PC-3 (cell line): ENCODE data around the gene GRK6. TPM values are rescaled to one million over a fixed set of nuclear protein-coding genes. Genes with fewer than 3 reads are reported as not detected.
"Not testable (repeated sequence)": the region's sequence is repeated elsewhere in the genome, so short reads cannot be mapped to it uniquely, and the experiment has no call there.

Experiments
- ATAC-seq: fragments of 200-7000 bp; cut with Tn5 transposase; 2 replicates; pipeline ENCODE4 v1.9.1; 2020; ENCODE audit warnings: mild to moderate bottlenecking, moderate library complexity
- BruUV-seq: library from RNA; stranded (reverse); fragments of 400-500 nt; replicated peaks from 2 replicates; lab custom pipeline; 2021; lab: Mats Ljungman, UMichigan
- CTCF ChIA-PET: fragments of 300-600 bp; sonication (Branson Sonifier 250); formaldehyde crosslinking; loops from one replicate; lab custom pipeline; 2022; ENCODE audit warnings: antibody characterized with exemption; lab: Charles Lee
- POLR2A ChIA-PET: fragments of 300-600 bp; sonication (Branson Sonifier 250); formaldehyde crosslinking; loops from one replicate; lab custom pipeline; 2022; ENCODE audit warnings: antibody characterized with exemption; ENCODE audit not compliant: unreplicated experiment; lab: Charles Lee
- DNase-seq: peaks from one replicate; pipeline ENCODE4 v3.0.0-alpha.2; 2015
- H2AFZ ChIP-seq: fragments of 300-600 bp; sonication (generic); 2 replicates; pipeline ENCODE4 v1.6.0; 2016; ENCODE audit warnings: antibody characterized with exemption, low read length
- H3F3A ChIP-seq: fragments of 300-600 bp; sonication (generic); one replicate; pipeline ENCODE4 v1.6.0; 2017; ENCODE audit warnings: antibody characterized with exemption, low read length, control low read depth, mild to moderate bottlenecking; ENCODE audit not compliant: unreplicated experiment
- H3K27ac ChIP-seq: fragments of 300-600 bp; sonication (generic); 2 replicates; pipeline ENCODE4 v1.5.1; 2016; ENCODE audit warnings: mild to moderate bottlenecking, low read length
- H3K27me3 ChIP-seq: fragments of 300-600 bp; sonication (generic); 2 replicates; pipeline ENCODE4 v1.6.1; 2016; ENCODE audit warnings: low read length, mixed read lengths
- H3K36me3 ChIP-seq: fragments of 300-600 bp; sonication (generic); 2 replicates; pipeline ENCODE4 v1.6.1; 2016; ENCODE audit warnings: low read depth, mixed run types, low read length, mixed read lengths
- H3K4me1 ChIP-seq: fragments of 300-600 bp; sonication (generic); 2 replicates; pipeline ENCODE4 v1.5.1; 2016; ENCODE audit warnings: low read length; ENCODE audit not compliant: insufficient read depth
- H3K4me2 ChIP-seq: fragments of 300-600 bp; sonication (generic); 2 replicates; pipeline ENCODE4 v1.6.0; 2016; ENCODE audit warnings: low read length
- H3K4me3 ChIP-seq: fragments of 300-600 bp; sonication (generic); 2 replicates; pipeline ENCODE4 v1.5.1; 2016; ENCODE audit warnings: mild to moderate bottlenecking, low read length, mixed read lengths
- H3K79me2 ChIP-seq: fragments of 300-600 bp; sonication (generic); 2 replicates; pipeline ENCODE4 v1.6.1; 2017; ENCODE audit warnings: low read length, mixed read lengths
- H3K9ac ChIP-seq: fragments of 300-600 bp; sonication (generic); 2 replicates; pipeline ENCODE4 v1.6.0; 2016; ENCODE audit warnings: mild to moderate bottlenecking, low read length
- H3K9me2 ChIP-seq: fragments of 300-600 bp; sonication (generic); replicated peaks from 2 replicates; pipeline ENCODE4 v1.6.1; 2016; ENCODE audit warnings: mixed run types, low read length, mixed read lengths
- H3K9me3 ChIP-seq: fragments of 300-600 bp; sonication (generic); 2 replicates; pipeline ENCODE4 v1.6.1; 2016; ENCODE audit warnings: low read length, mixed read lengths
- H4K20me1 ChIP-seq: fragments of 300-600 bp; sonication (generic); 2 replicates; pipeline ENCODE4 v1.6.1; 2016; ENCODE audit warnings: low read length, mixed read lengths
- EZH2 ChIP-seq: fragments of 300-600 bp; sonication (generic); IDR thresholded peaks from one replicate; pipeline ENCODE4 v1.6.1; 2017; ENCODE audit warnings: antibody characterized with exemption, mild to moderate bottlenecking, low read length; ENCODE audit not compliant: unreplicated experiment
- EZH2phosphoT487 ChIP-seq: fragments of 300-600 bp; sonication (generic); IDR thresholded peaks from 2 replicates; pipeline ENCODE4 v1.6.1; 2018; ENCODE audit warnings: mild to moderate bottlenecking, antibody characterized with exemption, low read length, borderline replicate concordance
- intact Hi-C: fragments of 100-400 bp; cut with micrococcal nuclease; formaldehyde crosslinking; loops from 2 replicates; pipeline ENCODE4 v1.9.0; 2023
- total RNA-seq: library from RNA; depleted of rRNA; stranded (reverse); fragments of >200 nt; gene quantifications from 2 replicates; pipeline ENCODE4 v1.2.3, GENCODE V29; 2014
- TF ChIP-seq, protein P1 (sequence below): fragments of 300-600 bp; sonication (generic); conservative IDR thresholded peaks from 2 replicates; pipeline ENCODE4 v1.5.1; 2017; ENCODE audit warnings: antibody characterized with exemption, low read depth, mild to moderate bottlenecking, low read length

Gene GRK6
- total RNA-seq, 1 experiment from 2014 or later = 69.9 TPM

DNA sequence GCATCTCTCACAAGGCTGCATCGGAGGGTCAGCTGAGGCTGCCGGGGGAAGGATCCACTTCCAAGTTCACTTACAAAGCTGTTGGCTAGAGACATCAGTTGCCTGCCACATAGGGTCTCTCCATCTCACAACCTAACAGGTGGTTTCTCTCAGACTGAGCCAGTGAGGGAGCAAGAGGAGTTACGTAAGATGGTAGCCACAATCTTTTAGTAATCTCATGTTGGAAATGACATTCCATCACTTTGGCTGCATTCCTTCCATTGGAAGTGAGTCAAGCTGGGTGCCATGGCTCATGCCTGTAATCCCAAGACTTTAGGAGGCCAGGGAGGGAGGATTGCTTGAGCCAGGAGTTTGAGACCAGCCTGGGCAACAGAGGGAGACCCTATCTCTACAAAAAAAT is 7.4 kb upstream of the GRK6 start:
- CTCF ChIA-PET = no interaction called here
- Histone ChIP-seq H3K9ac (no peak overlapping the region), H3K9me2 (no peaks in the 10 kb centered on the region), H3K79me2 (no peaks in the 10 kb centered on the region), H3K36me3 (no peaks in the 10 kb centered on the region), H2AFZ (no peak overlapping the region), H3F3A (no peaks in the 10 kb centered on the region), H3K4me3 (no peak overlapping the region), H3K27me3 (no peaks in the 10 kb centered on the region), H4K20me1 (no peaks in the 10 kb centered on the region), H3K4me2 (no peak overlapping the region), H3K9me3 (no peaks in the 10 kb centered on the region), H3K4me1 (no peaks in the 10 kb centered on the region), H3K27ac (no peak overlapping the region)
- no peak for TF ChIP-seq EZH2
- no peak for TF ChIP-seq EZH2phosphoT487
- TF ChIP-seq, protein P1, sequence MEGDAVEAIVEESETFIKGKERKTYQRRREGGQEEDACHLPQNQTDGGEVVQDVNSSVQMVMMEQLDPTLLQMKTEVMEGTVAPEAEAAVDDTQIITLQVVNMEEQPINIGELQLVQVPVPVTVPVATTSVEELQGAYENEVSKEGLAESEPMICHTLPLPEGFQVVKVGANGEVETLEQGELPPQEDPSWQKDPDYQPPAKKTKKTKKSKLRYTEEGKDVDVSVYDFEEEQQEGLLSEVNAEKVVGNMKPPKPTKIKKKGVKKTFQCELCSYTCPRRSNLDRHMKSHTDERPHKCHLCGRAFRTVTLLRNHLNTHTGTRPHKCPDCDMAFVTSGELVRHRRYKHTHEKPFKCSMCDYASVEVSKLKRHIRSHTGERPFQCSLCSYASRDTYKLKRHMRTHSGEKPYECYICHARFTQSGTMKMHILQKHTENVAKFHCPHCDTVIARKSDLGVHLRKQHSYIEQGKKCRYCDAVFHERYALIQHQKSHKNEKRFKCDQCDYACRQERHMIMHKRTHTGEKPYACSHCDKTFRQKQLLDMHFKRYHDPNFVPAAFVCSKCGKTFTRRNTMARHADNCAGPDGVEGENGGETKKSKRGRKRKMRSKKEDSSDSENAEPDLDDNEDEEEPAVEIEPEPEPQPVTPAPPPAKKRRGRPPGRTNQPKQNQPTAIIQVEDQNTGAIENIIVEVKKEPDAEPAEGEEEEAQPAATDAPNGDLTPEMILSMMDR = no peak
- POLR2A ChIA-PET = no interaction called here
- no TSS peak for BruUV-seq
- intact Hi-C loops = no loop called here
- ATAC-seq (no peak), DNase-seq (no peak)

DNA sequence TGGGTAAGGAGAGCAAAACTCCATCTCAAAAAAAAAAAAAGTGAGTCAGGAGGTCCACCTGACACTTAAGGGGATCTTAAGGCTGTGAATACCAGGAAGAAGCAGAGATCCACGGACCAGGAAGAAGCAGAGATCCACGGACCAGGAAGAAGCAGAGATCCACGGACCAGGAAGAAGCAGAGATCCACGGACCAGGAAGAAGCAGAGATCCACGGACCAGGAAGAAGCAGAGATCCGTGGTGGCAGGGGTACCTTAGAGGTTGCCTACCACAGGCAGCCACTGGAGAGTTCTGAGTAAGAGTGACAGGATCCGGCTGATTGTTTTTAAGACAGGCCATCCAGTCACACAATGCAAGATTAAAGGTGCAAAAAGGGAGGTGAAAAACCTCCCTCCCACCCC is 6.0 kb upstream of the GRK6 start:
- DNase-seq, H3K4me1 ChIP-seq, H3K4me3 ChIP-seq, H3K9me3 ChIP-seq, ATAC-seq, intact Hi-C loops, H4K20me1 ChIP-seq, H3K9ac ChIP-seq, H3K79me2 ChIP-seq, BruUV-seq, H3K9me2 ChIP-seq, H3F3A ChIP-seq, H3K4me2 ChIP-seq, POLR2A ChIA-PET, H2AFZ ChIP-seq, CTCF ChIA-PET, H3K27ac ChIP-seq, H3K27me3 ChIP-seq, H3K36me3 ChIP-seq: not testable (repeated sequence)

DNA sequence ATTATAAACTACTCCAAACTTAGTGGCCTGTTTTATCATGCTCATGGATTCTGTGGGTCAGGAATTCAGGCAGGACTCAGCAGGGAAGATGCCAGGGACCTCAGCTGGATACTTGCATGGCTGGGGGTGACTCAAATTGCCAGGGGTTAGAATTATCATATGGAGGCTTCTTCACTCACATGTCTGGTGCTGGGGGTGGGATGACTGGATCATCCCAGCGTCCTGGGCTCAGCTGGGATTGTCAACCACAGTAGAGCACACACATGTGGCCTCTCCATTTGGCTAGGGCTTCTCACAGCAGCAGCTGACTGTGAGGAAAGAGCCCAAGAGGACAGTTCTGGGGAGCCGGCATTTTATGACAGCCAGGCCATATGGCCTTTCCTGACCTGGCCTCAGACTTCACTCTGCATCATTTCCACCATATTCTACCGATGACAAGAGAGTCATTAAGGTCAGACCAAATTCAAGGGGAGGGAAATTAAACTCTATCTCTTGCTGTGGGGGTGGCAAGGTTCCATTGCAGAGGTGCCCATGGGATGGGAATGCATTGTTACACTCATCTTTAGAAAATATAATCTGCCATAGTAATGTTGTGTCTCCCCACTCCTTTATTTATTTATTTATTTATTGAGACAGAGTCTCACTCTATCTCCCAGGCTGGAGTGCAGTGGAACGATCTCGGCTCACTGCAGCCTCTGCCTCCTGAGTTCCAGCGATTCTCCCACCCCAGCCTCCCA is 5.2 kb upstream of the GRK6 start:
- ChIA-PET CTCF (no interaction called here), POLR2A (no interaction called here)
- Histone ChIP-seq H3K4me1 (peaks cover 7% of the 10 kb centered on the region), H3K9me3 (no peaks in the 10 kb centered on the region), H3K4me2 (no peak overlapping the region), H4K20me1 (no peaks in the 10 kb centered on the region), H3K9me2 (no peaks in the 10 kb centered on the region), H3F3A (no peaks in the 10 kb centered on the region), H3K27ac (no peak overlapping the region), H3K9ac (no peak overlapping the region), H2AFZ (no peak overlapping the region), H3K27me3 (no peaks in the 10 kb centered on the region), H3K36me3 (no peaks in the 10 kb centered on the region), H3K79me2 (no peaks in the 10 kb centered on the region), H3K4me3 (no peak overlapping the region)
- ATAC-seq (no peak), DNase-seq (no peak)
- BruUV-seq = no TSS peak
- intact Hi-C loops = no loop called here
- TF ChIP-seq, protein P1 = no peak
- TF ChIP-seq EZH2phosphoT487 (no peak), EZH2 (no peak)
